Measurements from ENCODE around the gene MAP4K3.
"Not testable (repeated sequence)": the region's sequence is repeated elsewhere in the genome, so short reads cannot be mapped to it uniquely, and the experiment has no call there.

- not testable (repeated sequence) for TF ChIP-seq EP300 (IDR thresholded peaks at IDR 0.05; ENCODE audit: borderline replicate concordance in 1 of 2, control insufficient read depth in 1 of 2, low read depth in 2 of 2, low read length in 2 of 2); CTCF (IDR thresholded peaks at IDR 0.05 in 2 of 3, conservative IDR thresholded peaks at IDR 0.05 in 1 of 3; ENCODE audit: control insufficient read depth in 2 of 3, extremely low read depth in 1 of 3, insufficient read depth in 1 of 3, low read depth in 3 of 3, low read length in 3 of 3); USF1 (IDR thresholded peaks at IDR 0.05; ENCODE audit: borderline replicate concordance, extremely low read length, insufficient read depth, low read depth, low read length); PBX3 (IDR thresholded peaks at IDR 0.05; ENCODE audit: insufficient replicate concordance, low read depth, low read length); FOXM1 (IDR thresholded peaks at IDR 0.05; ENCODE audit: low read depth, low read length); SIX5 (IDR thresholded peaks at IDR 0.05; ENCODE audit: low read depth, low read length, severe bottlenecking); MYB (IDR thresholded peaks at IDR 0.05; ENCODE audit: borderline replicate concordance, low read depth, low read length); RCOR1 (conservative IDR thresholded peaks at IDR 0.05; ENCODE audit: low read depth, low read length); POLR2AphosphoS5 (IDR thresholded peaks at IDR 0.05; ENCODE audit: low read length)
These were observed 53.0 kb downstream of the MAP4K3 start for GRCh38 chr2:39384071-39384470.
